NCI-H146 treated with DMSO at 0.1 percent for 48 hours (cell line): ENCODE results near the gene PRKAG3.
"Not testable (repeated sequence)": the region's sequence is repeated elsewhere in the genome, so short reads cannot be mapped to it uniquely, and the experiment has no call there.

Experiments used
- DNase-seq: peaks from one replicate; lab custom pipeline; 2025; ENCODE audit not compliant: unreplicated experiment; lab: John Stamatoyannopoulos, UW

The PRKAG3 gene

GRCh38 chr2:218863021-218863520, 31.5 kb upstream of the PRKAG3 start:
- DNase-seq, result no peak

GRCh38 chr2:218861645-218862318, 30.2 kb upstream of the PRKAG3 start:
- no peak for DNase-seq

DNA sequence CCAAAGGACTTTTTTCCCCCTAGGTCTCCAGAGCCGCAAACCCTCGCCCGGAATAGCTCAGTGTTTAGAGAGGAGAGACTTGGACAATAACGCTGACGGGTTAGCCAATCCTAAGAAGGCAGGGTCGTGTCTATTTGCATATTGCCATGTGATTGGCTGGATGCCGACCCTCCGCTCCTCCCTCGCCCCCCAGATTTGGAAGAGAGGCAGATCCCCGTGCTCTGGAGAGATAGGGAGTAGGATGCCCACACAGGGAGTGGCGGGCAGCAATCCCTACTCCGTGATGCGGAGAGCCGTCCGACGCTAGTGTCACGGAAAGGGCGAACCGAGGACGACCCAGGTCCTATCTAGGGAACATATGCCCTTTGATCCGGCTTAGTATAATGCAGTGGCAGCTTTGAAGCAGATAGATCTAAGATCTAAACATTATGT, 29.4 kb upstream of the PRKAG3 start:
- peak; percentile 69 for DNase-seq

DNA sequence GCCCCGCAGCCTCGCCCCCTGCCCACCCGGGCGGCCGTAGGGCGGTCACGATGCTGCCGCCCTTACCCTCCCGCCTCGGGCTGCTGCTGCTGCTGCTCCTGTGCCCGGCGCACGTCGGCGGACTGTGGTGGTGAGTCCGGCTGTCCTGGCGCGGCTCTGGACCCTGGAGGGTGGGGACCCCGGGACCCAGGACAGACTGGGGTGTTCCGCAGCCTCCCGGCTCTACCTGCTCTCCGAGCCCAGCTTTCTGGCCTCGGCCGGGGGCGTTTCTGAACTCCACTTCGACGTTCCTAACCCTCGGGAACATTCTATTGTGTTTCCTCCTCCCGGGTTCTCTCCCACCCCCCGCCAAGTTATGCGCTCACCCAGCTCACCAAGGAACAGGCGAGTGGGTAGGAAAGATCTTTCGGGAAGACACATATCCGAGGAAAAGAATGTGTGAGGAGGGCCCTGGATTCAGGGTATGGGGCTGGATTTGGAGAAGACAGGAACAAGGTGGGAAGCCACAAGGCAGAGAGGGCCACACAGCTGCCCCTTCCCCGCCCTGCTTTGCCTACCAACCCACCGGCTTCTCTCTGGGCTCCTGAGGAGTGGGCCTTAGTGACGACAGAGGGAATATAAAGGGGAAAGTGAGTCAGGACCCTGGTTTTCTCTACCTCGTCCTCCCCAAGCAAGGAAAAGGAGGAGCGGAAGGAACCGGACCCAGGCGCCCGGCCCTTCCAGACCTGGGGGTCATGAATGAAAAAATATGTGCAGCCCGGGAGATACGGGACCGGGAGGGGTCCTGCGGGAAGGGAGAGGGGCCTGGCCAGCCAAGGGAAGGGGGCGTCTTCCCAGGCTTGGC, 28.6 kb upstream of the PRKAG3 start:
- DNase-seq, result no peak

DNA sequence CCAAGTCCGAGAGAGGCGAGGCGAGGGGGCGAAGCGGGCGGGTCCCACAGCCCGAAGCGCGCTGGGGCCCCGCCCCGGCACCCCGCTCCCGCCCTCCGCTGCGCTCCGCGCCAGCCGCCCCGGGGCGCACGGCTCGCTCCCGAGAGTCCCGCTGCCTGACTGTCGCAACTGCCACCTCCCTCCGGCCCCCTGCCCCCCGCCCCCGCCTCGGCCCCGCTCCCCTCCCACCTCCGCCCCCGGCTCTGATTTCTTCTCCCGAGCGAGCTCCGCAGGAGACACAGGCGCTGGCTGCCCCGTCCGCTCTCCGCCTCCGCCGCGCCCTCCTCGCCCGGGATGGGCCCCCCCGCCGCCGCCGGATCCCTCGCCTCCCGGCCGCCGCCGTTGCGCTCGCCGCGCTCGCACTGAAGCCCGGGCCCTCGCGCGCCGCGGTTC, 28.0 kb upstream of the PRKAG3 start, which contains the start of gene WNT6:
WNT6 (plus strand) TSS at position 250 of the 432 bp plus-strand sequence. CDS start 233 bp downstream, outside the sequence.
- no peak for DNase-seq

DNA sequence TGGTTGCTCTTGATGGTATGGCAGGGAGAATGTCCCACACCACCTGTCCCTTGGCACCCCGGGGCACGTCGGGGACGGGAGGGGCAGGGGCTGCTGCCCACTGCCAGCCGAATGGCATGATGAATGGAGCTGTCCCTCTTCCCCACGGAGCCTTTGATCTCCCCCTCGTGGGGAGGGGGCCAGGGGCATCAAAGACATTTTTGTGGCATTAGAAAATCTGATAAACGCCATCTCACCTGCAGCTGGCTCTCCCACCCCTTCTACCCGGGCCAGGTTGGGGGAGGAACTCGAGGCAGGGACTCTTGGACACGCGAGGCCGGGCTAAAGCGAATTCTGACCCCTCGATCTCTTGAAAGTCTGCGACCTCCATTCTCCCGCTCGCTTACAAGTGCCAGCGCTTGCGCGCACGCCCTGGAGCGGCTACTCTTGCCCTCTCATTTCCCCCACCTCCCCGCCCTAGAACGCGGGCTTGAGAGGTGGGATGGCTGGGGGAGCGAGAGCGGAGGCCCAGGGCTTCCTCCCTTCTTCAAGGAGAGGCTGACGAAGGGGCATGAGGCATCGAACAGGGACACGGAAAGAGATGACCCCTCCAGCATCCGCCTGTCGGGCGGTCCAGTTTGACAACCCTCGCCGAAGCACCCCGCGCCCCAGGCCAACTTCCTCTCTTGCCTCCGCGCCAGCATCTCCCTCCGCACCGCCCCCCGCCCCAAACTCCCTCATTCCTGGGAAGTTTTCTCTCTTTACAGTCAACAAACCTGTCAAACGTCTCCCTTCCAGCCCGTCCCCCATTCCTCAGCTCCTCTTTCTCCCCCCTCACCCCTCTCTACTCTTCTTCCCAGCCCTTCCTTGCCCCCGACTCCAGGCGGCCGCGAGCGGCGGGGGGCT, 27.3 kb upstream of the PRKAG3 start:
- DNase-seq, result no peak

DNA sequence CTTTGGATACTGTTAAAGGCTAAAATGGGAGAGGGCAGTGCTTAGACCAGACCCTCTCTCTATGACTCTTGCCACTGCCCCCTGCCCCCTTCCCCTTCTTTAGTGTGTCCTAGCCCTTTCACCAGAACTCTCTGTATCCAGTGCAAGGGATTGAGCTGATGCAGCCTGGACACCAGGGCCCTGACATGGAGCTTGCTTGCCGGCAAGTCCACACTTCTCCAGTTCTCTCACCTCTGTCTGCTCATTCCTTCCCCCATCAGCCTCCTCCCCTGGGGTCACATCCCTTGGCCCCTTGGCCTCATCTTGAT, 26.5 kb upstream of the PRKAG3 start:
- no peak for DNase-seq

DNA sequence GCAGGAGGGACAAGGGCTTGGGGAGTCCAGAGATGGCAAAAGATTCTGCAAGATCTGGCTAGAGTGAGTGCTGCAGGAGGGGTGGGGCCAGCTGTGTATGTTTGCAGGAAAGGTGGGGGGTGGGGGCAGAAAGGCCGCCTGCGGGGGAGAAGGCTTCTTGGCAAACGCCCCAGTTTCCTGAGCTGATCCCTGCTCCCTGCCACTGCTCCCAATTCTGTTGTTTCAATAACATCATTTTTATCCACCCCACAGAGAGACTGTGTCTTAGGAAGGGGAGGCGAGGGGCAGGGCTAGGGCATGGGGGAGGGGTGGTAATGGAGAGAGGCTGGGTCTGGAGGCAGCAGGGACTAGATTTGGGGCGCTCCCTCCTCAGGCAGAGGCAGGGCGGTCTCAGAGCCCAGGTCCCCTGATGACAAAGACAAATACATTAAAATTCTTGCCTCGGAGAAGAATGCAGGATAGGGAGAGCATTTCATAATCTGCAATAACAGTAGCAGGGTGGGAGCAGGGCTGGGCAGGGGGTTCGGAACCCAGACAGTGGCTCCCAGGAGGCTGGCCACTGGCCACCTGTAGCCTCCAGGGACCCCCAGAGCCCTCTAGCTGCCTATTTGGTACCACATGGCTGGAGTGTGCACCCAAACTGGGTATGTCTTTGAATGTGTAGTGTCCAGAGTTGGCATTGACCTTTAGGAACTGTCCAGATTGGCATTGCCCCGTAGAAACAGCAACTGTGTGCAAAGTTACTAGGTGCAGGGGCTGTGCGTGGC, 26.0 kb upstream of the PRKAG3 start:
- DNase-seq, result no peak

- no peak for DNase-seq
Observed at GRCh38 chr2:218856896-218857243, 25.3 kb upstream of the PRKAG3 start.

- no peak for DNase-seq
Observed at GRCh38 chr2:218856167-218856895, 24.7 kb upstream of the PRKAG3 start.

DNA sequence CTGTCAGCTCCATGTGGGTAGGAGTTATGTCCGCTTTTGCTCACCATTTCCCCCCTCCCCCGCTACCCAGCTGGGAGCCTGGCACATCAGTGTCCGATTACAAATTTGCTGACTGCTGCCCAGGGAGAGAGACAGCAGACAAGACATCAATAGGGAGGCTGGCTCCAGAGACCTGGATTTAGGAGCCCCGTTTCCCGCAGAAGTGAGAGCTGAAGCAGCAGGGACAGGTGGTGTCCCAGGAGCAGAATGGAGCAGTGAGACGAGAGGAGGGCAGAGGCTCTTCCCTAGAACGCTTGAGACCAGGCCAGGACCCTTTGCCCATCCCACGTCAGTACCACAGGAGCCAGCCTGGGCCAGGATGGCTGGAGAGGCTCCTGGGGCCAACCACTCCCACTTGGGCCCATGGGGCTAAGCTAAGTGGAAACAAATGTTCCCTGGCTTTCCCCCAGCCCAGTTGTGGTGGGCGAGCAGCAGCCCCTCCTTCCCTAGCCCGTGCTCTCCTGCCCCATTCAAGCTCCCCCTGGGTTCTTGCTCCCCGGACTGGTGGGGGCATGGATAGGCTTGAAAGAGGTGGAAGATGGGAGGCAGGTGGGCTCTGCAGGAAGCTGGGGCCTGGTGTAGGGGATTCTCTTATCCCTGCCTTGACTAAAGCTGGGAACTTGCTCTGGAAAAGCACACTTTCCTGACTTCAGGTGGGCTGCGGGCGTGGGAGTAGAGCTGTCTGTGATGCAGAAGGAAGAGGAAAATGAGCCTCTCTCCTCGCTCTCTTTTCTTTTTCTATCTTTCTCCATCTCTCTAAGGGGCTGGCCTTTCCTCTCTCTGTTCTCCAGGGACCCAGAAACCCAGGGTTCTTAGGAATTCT, 23.9 kb upstream of the PRKAG3 start:
- DNase-seq, result no peak

GRCh38 chr2:218854860-218855259, 23.3 kb upstream of the PRKAG3 start:
- DNase-seq, result no peak

GRCh38 chr2:218853766-218854165, 22.2 kb upstream of the PRKAG3 start:
- no peak for DNase-seq

DNA sequence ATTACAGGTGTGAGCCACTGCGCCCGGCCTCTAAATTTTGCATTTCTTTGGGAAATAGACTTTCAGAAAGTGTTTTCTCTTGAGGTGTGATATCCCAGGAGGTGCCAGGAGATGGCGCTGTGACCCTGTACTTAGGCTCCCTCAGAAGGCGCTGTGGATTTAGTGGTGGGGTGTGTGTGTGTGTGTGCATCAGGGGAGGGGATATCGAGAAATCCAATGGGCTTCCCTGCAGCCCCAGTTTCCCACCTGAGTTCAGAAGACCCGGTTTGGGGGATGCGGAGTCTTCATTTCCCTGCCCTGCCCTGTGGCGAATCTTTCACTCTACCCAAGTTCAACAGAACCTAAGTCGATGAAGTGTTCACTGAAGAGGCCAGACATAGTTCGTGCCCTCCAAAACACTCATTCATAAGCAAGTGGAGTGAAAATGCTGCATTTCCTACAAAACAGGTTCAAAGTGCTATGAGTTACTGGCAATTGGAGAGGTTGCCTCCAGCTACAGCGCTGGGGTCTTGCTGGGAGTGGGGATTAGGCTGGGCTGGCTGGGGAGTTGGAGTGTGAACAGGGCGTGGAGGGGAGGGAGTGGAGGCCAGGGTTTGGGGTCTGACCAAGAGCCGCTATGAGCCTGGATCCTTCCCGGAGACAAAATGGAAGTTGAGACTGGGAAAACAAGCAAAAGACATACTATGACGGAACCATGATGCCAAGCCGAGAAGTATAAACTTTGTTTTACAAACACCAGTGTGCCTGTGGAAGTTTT, 21.5 kb upstream of the PRKAG3 start:
- peak; percentile 45 for DNase-seq

- no peak for DNase-seq
Observed at GRCh38 chr2:218851286-218851685, 19.7 kb upstream of the PRKAG3 start.

DNA sequence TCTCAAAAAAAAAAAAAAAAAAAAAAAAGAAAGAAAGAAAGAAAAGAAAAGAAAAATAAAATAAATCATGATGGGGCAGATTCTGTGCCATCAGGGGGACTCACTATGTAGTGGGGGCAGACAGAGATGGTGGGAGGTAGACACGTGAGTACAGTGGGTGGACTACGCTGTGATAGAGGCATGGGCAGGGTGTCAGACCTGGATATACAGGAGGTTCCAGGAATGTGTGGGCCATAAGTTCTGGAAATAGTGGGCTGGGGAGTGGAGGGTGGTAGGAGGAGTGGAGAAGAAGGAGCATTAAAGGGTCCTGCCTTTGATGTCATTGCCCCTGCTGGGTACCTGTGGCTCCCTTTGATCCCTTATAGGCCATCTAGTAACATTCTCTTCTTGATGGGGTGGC, 19.2 kb upstream of the PRKAG3 start:
- DNase-seq, result no peak

- no peak for DNase-seq
Observed at GRCh38 chr2:218849721-218850120, 18.1 kb upstream of the PRKAG3 start.

- DNase-seq, result not testable (repeated sequence)
Observed at GRCh38 chr2:218846963-218847362, 15.4 kb upstream of the PRKAG3 start.
